Measurements from ENCODE around the gene CLSTN2.

CLSTN2 gene

DNA sequence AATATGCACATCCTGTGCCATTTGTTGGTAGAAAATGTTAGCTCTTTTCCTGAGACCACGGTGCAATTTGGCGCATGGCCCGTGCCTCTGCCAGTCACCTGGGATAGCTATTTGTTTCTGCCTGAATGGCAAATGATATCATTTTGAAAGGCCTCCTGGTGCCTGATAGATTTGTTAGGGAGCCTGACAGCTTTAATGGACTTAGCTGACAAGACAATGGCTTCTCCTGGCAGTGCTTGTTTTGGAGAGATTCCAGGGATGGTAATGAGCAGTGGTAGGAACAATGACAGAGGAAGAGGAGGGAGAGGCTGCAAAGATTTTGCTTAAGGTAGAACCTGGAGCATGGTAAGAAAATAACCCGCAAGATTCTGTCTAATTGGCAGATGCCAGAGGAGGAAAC is 268.5 kb downstream of the CLSTN2 start:
- Histone ChIP-seq H2AFZ (ENCODE audit: low read length) (no peak overlapping the region), H3K36me3 (replicated peaks; ENCODE audit: insufficient read depth, low read length) (no peaks in the 10 kb centered on the region), H3F3A (ENCODE audit: insufficient read depth, low read length) (no peaks in the 10 kb centered on the region), H3K4me3 (ENCODE audit: low read length) (no peak overlapping the region), H3K9me2 (replicated peaks; ENCODE audit: insufficient read depth, low read length) (no peaks in the 10 kb centered on the region), H4K20me1 (ENCODE audit: insufficient read depth, low read length) (no peaks in the 10 kb centered on the region), H3K4me2 (ENCODE audit: low read depth, low read length) (no peak overlapping the region), H3K27me3 (replicated peaks; ENCODE audit: insufficient read depth, low read length) (no peaks in the 10 kb centered on the region), H3K9ac (ENCODE audit: low read length) (no peak overlapping the region), H3K4me1 (ENCODE audit: low read length) (no peaks in the 10 kb centered on the region), H3K79me2 (ENCODE audit: low read length) (no peaks in the 10 kb centered on the region), H3K27ac (ENCODE audit: low read length) (no peak overlapping the region), H3K9me3 (replicated peaks; ENCODE audit: insufficient read depth, low read length) (no peaks in the 10 kb centered on the region)
- TF ChIP-seq EZH2 (optimal IDR thresholded peaks at IDR 0.05; ENCODE audit: low read depth, low read length) (no peak), EZH2phosphoT487 (IDR thresholded peaks at IDR 0.05; ENCODE audit: low read length) (no peak)
- TF ChIP-seq, protein P1, sequence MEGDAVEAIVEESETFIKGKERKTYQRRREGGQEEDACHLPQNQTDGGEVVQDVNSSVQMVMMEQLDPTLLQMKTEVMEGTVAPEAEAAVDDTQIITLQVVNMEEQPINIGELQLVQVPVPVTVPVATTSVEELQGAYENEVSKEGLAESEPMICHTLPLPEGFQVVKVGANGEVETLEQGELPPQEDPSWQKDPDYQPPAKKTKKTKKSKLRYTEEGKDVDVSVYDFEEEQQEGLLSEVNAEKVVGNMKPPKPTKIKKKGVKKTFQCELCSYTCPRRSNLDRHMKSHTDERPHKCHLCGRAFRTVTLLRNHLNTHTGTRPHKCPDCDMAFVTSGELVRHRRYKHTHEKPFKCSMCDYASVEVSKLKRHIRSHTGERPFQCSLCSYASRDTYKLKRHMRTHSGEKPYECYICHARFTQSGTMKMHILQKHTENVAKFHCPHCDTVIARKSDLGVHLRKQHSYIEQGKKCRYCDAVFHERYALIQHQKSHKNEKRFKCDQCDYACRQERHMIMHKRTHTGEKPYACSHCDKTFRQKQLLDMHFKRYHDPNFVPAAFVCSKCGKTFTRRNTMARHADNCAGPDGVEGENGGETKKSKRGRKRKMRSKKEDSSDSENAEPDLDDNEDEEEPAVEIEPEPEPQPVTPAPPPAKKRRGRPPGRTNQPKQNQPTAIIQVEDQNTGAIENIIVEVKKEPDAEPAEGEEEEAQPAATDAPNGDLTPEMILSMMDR (IDR thresholded peaks at IDR 0.05; ENCODE audit: low read length), result no peak
- DNase-seq, result no peak

DNA sequence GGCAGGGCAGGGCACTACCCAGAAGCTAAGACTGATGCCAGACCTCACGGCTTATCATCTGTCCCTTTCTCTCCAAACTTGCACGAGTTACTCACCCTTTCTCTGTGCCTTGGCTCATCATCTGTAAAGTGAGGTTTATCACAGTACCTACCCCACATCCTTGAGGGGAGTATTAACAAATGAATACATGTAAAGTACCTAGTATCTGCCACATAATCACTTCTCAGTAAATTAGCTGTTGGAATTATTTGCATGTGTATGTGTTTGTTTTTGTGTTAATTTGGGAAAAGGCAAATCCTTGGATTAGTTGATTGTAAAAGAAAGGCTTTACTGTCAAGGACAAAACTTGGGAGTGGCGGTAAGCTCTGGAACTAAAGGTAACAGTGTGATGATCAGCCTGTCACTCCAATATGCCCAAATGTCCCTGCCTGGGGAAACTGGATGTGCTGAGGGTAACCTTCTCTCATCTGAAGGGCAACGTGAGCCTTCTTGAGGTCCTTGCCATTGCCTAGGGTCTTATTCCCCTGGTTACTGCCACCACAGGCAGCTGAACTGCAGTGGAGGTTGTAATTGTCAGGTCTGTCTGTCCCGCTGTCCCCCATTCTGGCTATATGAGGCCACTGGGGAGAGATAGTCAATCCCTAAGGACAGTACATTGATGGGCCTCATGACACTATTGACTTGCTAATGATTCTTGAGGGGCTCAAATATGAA is 269.4 kb downstream of the CLSTN2 start:
- no peak overlapping the region for H2AFZ ChIP-seq (ENCODE audit: low read length)

DNA sequence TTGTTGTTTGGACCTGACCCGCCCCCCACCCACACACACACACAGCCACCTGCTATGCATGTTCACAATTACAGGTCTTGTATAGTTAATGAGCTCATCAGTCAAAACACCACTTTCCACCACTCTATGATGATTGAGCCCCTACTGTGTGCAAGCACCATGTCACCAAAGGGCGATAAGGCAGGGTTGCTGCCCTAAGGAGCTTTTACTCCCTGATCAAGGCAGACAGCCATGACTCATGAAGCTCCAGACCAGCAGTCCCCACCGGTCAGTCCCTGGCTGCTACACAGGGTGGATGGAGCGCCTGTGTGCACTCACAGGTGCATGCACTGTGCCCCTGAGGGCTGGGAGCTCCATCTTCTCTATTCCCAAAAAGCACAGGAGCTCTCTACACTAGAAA is 270.6 kb downstream of the CLSTN2 start:
- no peak for TF ChIP-seq EZH2 (optimal IDR thresholded peaks at IDR 0.05; ENCODE audit: low read depth, low read length)
- Histone ChIP-seq H3K79me2 (ENCODE audit: low read length) (no peaks in the 10 kb centered on the region), H3K9ac (ENCODE audit: low read length) (no peak overlapping the region), H3K27ac (ENCODE audit: low read length) (no peak overlapping the region), H3F3A (ENCODE audit: insufficient read depth, low read length) (no peaks in the 10 kb centered on the region), H3K4me2 (ENCODE audit: low read depth, low read length) (no peak overlapping the region), H4K20me1 (ENCODE audit: insufficient read depth, low read length) (no peaks in the 10 kb centered on the region), H3K36me3 (replicated peaks; ENCODE audit: insufficient read depth, low read length) (no peaks in the 10 kb centered on the region), H3K9me3 (replicated peaks; ENCODE audit: insufficient read depth, low read length) (no peaks in the 10 kb centered on the region), H2AFZ (ENCODE audit: low read length) (no peak overlapping the region), H3K4me3 (ENCODE audit: low read length) (no peak overlapping the region), H3K27me3 (replicated peaks; ENCODE audit: insufficient read depth, low read length) (no peaks in the 10 kb centered on the region), H3K9me2 (replicated peaks; ENCODE audit: insufficient read depth, low read length) (no peaks in the 10 kb centered on the region), H3K4me1 (ENCODE audit: low read length) (no peaks in the 10 kb centered on the region)
- DNase-seq, result no peak

More for the DNA sequence above, 269.4 kb downstream of the CLSTN2 start:
- Histone ChIP-seq H3K9ac (ENCODE audit: low read length) (no peak overlapping the region), H3K79me2 (ENCODE audit: low read length) (no peaks in the 10 kb centered on the region), H3K4me3 (ENCODE audit: low read length) (no peak overlapping the region), H3K4me1 (ENCODE audit: low read length) (no peaks in the 10 kb centered on the region), H3K27me3 (replicated peaks; ENCODE audit: insufficient read depth, low read length) (no peaks in the 10 kb centered on the region), H3K36me3 (replicated peaks; ENCODE audit: insufficient read depth, low read length) (no peaks in the 10 kb centered on the region), H3K9me2 (replicated peaks; ENCODE audit: insufficient read depth, low read length) (no peaks in the 10 kb centered on the region), H3F3A (ENCODE audit: insufficient read depth, low read length) (no peaks in the 10 kb centered on the region), H3K27ac (ENCODE audit: low read length) (no peak overlapping the region), H3K4me2 (ENCODE audit: low read depth, low read length) (no peak overlapping the region), H3K9me3 (replicated peaks; ENCODE audit: insufficient read depth, low read length) (no peaks in the 10 kb centered on the region), H4K20me1 (ENCODE audit: insufficient read depth, low read length) (no peaks in the 10 kb centered on the region)
- DNase-seq, result no peak
- TF ChIP-seq EZH2phosphoT487 (IDR thresholded peaks at IDR 0.05; ENCODE audit: low read length) (no peak), EZH2 (optimal IDR thresholded peaks at IDR 0.05; ENCODE audit: low read depth, low read length) (no peak)
- TF ChIP-seq, protein P1 (IDR thresholded peaks at IDR 0.05; ENCODE audit: low read length), result no peak

Data from MM.1S (cell line).